HG02884 (cell line): ENCODE measurements around the gene CD63.

ENCODE experiments used
- ATAC-seq: cut with Tn5 transposase; IDR thresholded peaks from one replicate; pipeline ENCODE4 v1.9.1; 2021; ENCODE audit warnings: mild to moderate bottlenecking, moderate library complexity; ENCODE audit not compliant: unreplicated experiment

The CD63 gene

GRCh38 chr12:55707841-55708694 lies 20.7 kb downstream of the CD63 start, which contains the start of gene ITGA7:
Gene ITGA7, minus strand, starts transcription at chr12:55707904. Its CDS starts 222 bp downstream, at chr12:55707682.
- ATAC-seq: peak; percentile 58

- ATAC-seq: no peak
Measured at GRCh38 chr12:55707219-55707671, 21.6 kb downstream of the CD63 start.

- no peak for ATAC-seq
Measured at GRCh38 chr12:55706568-55707218, 22.1 kb downstream of the CD63 start.

GRCh38 chr12:55705782-55706402 lies 22.9 kb downstream of the CD63 start:
- ATAC-seq: no peak

DNA sequence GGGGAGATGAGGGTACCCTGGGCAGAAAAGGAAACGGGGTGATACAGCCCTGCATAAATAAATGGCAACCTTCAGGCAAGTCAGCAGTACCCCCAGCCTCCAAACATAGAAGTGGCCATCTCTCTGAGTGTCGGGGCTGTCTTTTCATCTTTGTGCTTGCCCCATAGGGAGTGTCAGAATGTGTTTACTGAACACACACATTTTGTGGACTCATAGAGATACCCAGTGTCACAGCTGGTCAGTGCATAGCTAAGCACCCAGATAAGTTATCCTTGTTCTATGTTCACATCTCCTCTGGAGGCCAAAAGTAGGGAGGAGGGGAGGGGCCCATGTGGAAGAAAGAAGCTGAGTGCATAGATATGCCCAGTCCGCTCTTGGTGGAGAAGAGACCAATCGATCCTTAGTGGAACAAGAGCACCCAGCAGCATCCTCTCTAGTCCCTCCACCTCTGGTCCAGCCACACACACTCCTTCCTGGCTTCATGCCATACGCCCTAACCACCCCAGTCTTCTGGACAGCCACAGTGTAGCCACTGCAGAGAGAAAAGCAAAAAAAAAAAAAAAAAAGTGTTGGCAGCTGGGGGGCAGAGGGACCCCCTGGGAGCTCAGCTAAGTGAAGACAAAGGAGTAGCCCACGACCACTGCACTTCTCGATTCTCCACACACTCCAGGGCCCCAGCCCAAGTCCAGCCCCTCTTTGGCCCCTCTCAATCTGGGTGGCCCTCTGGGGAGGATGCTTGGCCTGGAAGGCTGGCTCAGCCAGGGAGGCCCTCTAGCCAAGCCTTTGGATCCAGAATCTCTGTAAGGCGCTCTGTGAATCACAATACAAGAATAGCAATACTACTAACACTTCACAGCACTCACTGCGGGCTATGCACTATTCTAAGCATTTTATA lies 23.7 kb downstream of the CD63 start:
- ATAC-seq: no peak

- no peak for ATAC-seq
Measured at GRCh38 chr12:55703901-55704761, 24.7 kb downstream of the CD63 start.

GRCh38 chr12:55703288-55703687 lies 25.5 kb downstream of the CD63 start:
- ATAC-seq: no peak

GRCh38 chr12:55702861-55703260 lies 25.9 kb downstream of the CD63 start:
- no peak for ATAC-seq

- no peak for ATAC-seq
Measured at GRCh38 chr12:55700255-55701018, 28.4 kb downstream of the CD63 start.

- ATAC-seq: no peak
Measured at GRCh38 chr12:55699471-55700055, 29.2 kb downstream of the CD63 start.

DNA sequence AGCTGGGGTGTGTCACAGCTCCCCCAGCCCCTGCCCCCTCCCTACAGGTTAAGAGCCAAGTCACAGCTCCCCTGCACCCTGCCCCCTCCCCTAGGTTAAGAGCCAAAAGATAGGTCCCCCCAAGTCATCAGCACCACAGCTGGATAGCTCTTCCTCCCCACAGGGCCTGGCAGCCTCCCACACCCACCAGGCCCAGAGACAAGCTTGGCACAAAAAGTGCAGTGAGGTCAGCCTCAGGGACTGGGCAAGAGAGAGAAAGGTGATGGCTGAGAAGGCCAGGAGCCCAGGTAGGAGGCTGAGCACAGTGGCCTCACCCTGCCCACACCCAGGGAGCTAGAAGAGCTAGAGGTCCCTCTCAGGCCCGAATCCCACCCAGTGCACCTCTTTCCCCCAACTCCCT lies 29.8 kb downstream of the CD63 start:
- no peak for ATAC-seq

- no peak for ATAC-seq
Measured at GRCh38 chr12:55698241-55698955, 30.4 kb downstream of the CD63 start.

DNA sequence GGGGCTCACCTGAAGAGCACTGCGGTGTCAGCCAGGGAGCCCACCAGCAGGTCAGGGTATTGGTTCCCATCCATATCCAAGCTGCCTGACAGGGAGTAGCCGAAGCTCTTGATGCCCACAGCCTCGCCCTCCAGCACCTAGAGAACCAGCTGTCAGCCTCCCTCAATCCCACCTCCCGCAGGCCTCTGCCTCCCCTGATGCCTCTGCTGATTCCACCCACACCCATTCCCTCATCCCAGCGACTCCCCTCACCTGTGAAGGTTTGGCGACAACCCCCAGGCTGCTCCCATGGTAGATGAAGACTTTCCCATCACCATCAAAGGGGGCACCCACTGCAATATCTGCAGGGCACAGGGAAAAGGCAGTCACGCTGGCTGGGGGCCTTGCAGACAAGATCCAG lies 31.1 kb downstream of the CD63 start:
- no peak for ATAC-seq

DNA sequence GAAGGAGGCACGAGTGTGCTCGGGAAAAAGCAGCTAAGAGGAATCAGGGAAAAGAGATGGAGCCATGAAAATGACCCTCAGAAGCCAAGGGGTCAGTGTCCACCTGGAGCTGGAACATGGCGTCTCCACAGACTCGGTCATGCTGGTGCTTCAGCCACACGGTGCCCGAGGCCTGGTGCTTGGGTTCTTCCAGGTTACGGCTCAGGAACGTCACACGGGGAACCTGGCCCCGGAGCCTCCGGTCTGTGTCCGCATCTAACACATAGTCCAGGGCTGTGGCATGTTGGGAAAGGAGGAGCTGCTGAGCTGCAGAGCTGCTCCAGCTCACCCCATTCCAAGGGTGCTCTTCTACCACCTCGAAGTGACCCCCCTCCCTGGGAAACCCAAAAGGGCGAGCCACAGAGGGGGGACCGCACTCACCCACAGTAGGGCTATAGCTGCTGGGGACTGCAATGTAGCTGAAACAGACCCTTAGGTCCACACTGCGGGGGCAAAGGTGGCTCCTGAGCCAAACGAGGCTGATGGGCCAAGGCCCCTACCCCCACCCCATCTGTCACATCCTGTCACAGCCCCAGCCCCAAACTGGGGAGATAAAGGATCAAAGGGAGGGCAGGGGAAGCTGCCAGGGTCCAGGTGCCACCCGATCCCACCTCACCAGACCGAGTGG lies 31.9 kb downstream of the CD63 start:
- no peak for ATAC-seq

- no peak for ATAC-seq
Measured at GRCh38 chr12:55696141-55696540, 32.7 kb downstream of the CD63 start.

GRCh38 chr12:55695349-55695748 lies 33.5 kb downstream of the CD63 start:
- no peak for ATAC-seq

DNA sequence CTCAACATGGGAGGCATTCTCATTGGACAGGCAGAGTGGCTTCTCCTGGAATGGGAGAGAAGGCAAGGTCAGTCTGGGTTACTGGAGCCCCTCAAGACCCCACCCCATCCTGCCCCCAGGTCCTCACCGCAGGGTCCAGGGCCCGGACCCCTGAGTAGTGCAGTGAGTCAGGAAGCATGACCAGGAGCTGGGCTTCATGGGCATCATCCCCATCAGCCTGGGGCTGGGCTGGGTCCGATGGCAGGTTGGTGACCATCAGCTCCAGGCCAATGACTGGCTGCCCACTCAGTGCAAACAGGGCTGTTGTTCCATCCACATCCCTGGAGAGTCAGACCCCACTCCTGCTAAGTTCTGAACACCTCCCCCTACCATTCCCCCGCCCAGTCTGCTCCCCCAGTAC lies 34.2 kb downstream of the CD63 start:
- ATAC-seq: no peak

DNA sequence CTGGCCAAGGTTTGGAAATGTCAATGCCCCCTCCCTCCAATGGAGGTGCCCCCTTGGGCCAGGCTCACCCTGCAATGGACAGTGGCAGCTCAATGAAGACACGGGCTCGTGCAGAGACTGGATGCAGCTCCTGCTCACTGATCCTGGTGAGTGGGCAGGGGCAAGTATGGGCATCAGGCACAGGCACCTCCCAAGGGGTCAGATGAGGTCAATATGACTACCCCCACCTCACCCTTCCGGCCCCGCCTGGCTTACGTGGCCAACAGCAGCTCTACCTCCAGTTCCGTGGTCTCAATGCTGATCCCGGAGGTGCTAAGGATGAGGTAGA lies 34.7 kb downstream of the CD63 start:
- ATAC-seq: no peak
